Endothelial cell (in vitro differentiated cells): ENCODE measurements around the gene SH2D2A. TPM values are rescaled to one million over a fixed set of nuclear protein-coding genes. Genes with fewer than 3 reads are reported as not detected.
"Not testable (repeated sequence)": the region's sequence is repeated elsewhere in the genome, so short reads cannot be mapped to it uniquely, and the experiment has no call there.

Source experiments
- DNase-seq: peaks from one replicate; pipeline ENCODE4 v3.0.0; 2021; ENCODE audit warnings: low spot score
- H3K27ac Mint-ChIP-seq: one replicate; pipeline ENCODE4 v1.8.0; 2021; ENCODE audit warnings: mixed read lengths, inconsistent platforms; ENCODE audit not compliant: unreplicated experiment
- H3K27me3 Mint-ChIP-seq: one replicate; pipeline ENCODE4 v1.8.0; 2021; ENCODE audit warnings: mild to moderate bottlenecking, moderate library complexity, mixed read lengths, inconsistent platforms; ENCODE audit not compliant: unreplicated experiment
- H3K36me3 Mint-ChIP-seq: one replicate; pipeline ENCODE4 v1.8.0; 2021; ENCODE audit warnings: mild to moderate bottlenecking, low read depth, mixed read lengths, inconsistent platforms; ENCODE audit not compliant: unreplicated experiment
- H3K4me1 Mint-ChIP-seq: one replicate; pipeline ENCODE4 v1.8.0; 2021; ENCODE audit warnings: mild to moderate bottlenecking, mixed read lengths, inconsistent platforms; ENCODE audit not compliant: unreplicated experiment
- H3K4me3 Mint-ChIP-seq: one replicate; pipeline ENCODE4 v1.8.0; 2021; ENCODE audit warnings: mild to moderate bottlenecking, mixed read lengths, inconsistent platforms; ENCODE audit not compliant: unreplicated experiment
- H3K9me3 Mint-ChIP-seq: one replicate; pipeline ENCODE4 v1.8.0; 2021; ENCODE audit warnings: mixed read lengths, inconsistent platforms; ENCODE audit not compliant: unreplicated experiment
- total RNA-seq: library from RNA; stranded (reverse); fragmentation: NEBNext Ultra II Directional; extraction: Animal tissue kit (Norgen Biotek cat#: 25700); gene quantifications from one replicate; pipeline ENCODE4 v1.2.1, GENCODE V29; 2021; ENCODE audit not compliant: unreplicated experiment
- TF ChIP-seq, protein P1 (sequence below): fragments of 200-600 bp; sonication (generic); IDR thresholded peaks from one replicate; pipeline ENCODE4 v1.5.0; 2021; ENCODE audit warnings: antibody characterized with exemption; ENCODE audit not compliant: unreplicated experiment

Gene SH2D2A
- total RNA-seq, 1 donor from 2014 or later, result not detected

GRCh38 chr1:156760796-156761104 lies 55.9 kb downstream of the SH2D2A start:
- H3K36me3 Mint-ChIP-seq, result no peaks in the 10 kb centered on the region
- H3K27ac Mint-ChIP-seq, result no peak overlapping the region
- no peaks in the 10 kb centered on the region for H3K4me1 Mint-ChIP-seq
- no peak overlapping the region for H3K4me3 Mint-ChIP-seq
- TF ChIP-seq, protein P1, sequence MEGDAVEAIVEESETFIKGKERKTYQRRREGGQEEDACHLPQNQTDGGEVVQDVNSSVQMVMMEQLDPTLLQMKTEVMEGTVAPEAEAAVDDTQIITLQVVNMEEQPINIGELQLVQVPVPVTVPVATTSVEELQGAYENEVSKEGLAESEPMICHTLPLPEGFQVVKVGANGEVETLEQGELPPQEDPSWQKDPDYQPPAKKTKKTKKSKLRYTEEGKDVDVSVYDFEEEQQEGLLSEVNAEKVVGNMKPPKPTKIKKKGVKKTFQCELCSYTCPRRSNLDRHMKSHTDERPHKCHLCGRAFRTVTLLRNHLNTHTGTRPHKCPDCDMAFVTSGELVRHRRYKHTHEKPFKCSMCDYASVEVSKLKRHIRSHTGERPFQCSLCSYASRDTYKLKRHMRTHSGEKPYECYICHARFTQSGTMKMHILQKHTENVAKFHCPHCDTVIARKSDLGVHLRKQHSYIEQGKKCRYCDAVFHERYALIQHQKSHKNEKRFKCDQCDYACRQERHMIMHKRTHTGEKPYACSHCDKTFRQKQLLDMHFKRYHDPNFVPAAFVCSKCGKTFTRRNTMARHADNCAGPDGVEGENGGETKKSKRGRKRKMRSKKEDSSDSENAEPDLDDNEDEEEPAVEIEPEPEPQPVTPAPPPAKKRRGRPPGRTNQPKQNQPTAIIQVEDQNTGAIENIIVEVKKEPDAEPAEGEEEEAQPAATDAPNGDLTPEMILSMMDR, result no peak
- no peaks in the 10 kb centered on the region for H3K9me3 Mint-ChIP-seq
- H3K27me3 Mint-ChIP-seq, result peaks cover 2% of the 10 kb centered on the region
- DNase-seq, result no peak

DNA sequence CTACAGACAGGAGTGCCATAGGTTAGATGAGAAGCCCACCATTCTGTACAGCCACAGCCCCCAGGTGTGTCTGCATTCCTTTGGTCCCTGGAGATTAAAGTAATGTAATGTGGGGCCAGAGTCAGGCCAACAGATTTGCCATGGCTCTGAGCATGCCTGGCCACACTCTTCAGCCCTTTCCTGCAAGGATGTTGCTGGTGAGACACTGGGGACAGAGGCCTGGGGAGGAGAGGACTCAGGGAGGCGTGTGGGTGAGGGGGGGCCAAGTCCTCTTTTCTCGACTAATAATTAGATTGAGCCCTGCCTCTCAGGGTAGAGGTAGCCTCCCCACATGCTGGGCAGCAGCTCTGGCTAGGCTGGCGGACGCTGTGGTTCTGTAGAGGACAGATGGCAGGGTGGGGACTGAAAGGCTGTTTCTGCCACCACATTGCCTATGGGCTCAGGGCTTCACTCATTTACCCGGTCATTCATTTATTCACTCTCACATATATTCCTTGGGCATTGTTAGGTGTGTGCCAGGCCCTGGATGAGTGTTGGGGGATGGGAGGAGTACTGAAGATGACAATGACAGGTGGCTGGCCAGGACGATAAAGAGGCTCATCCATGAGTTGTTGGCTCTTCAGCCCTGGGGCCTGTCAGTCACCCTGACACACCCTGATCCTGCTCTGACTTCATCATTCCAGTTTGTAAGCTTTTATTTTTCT lies 56.4 kb downstream of the SH2D2A start:
- TF ChIP-seq, protein P1, result no peak
- Mint-ChIP-seq H3K9me3 (no peaks in the 10 kb centered on the region), H3K36me3 (no peaks in the 10 kb centered on the region), H3K27ac (no peak overlapping the region), H3K4me3 (no peak overlapping the region), H3K27me3 (peaks cover 4% of the 10 kb centered on the region), H3K4me1 (no peaks in the 10 kb centered on the region)
- no peak for DNase-seq

- not testable (repeated sequence) for H3K4me1 Mint-ChIP-seq, H3K4me3 Mint-ChIP-seq, H3K27me3 Mint-ChIP-seq, H3K9me3 Mint-ChIP-seq, H3K27ac Mint-ChIP-seq, DNase-seq, H3K36me3 Mint-ChIP-seq
Observed at GRCh38 chr1:156757572-156758253, 58.9 kb downstream of the SH2D2A start.

GRCh38 chr1:156756355-156756754 lies 60.3 kb downstream of the SH2D2A start:
- TF ChIP-seq, protein P1, result no peak
- H3K36me3 Mint-ChIP-seq, result no peaks in the 10 kb centered on the region
- H3K27ac Mint-ChIP-seq, result no peak overlapping the region
- H3K9me3 Mint-ChIP-seq, result no peaks in the 10 kb centered on the region
- DNase-seq, result no peak
- H3K4me3 Mint-ChIP-seq, result no peak overlapping the region
- H3K4me1 Mint-ChIP-seq, result peaks cover 13% of the 10 kb centered on the region
- peaks cover 6% of the 10 kb centered on the region for H3K27me3 Mint-ChIP-seq

Other genes with a start within 250 kb of the SH2D2A start
- gene IQGAP3, start 244.3 kb downstream of the SH2D2A start, total RNA-seq, result 13.1 TPM
- not detected for gene TTC24, start 237.1 kb downstream of the SH2D2A start, total RNA-seq
- gene NAXE, start 225.1 kb downstream of the SH2D2A start, total RNA-seq, result 190 TPM
- 18.6 TPM for gene GPATCH4, start 215.4 kb downstream of the SH2D2A start, total RNA-seq
- gene HAPLN2, start 197.4 kb downstream of the SH2D2A start, total RNA-seq, result 1.3 TPM
- gene BCAN, start 174.7 kb downstream of the SH2D2A start, total RNA-seq, result 0.46 TPM
- 111 TPM for gene NES, start 139.4 kb downstream of the SH2D2A start, total RNA-seq
- gene CRABP2, start 111.3 kb downstream of the SH2D2A start, total RNA-seq, result 9.5 TPM
- 19.3 TPM for gene METTL25B, start 88.4 kb downstream of the SH2D2A start, total RNA-seq
- 33.4 TPM for gene ISG20L2, start 88.1 kb downstream of the SH2D2A start, total RNA-seq
- gene MRPL24, start 75.8 kb downstream of the SH2D2A start, total RNA-seq, result 26.7 TPM
- 175 TPM for gene HDGF, start 65.2 kb downstream of the SH2D2A start, total RNA-seq
- 91.9 TPM for gene PRCC, start 49.3 kb downstream of the SH2D2A start, total RNA-seq
- not detected for gene INSRR, start 42.3 kb upstream of the SH2D2A start, total RNA-seq
- 0.23 TPM for gene NTRK1, start 44.0 kb upstream of the SH2D2A start, total RNA-seq
- gene PEAR1, start 76.9 kb upstream of the SH2D2A start, total RNA-seq, result 50.7 TPM
- 0.95 TPM for gene LRRC71, start 103.8 kb upstream of the SH2D2A start, total RNA-seq
- gene ARHGEF11, start 228.9 kb upstream of the SH2D2A start, total RNA-seq, result 48.4 TPM